Bronchial epithelial cell (primary cell): Measurements from ENCODE around the gene SLC39A5. TPM values are rescaled to one million over a fixed set of nuclear protein-coding genes. Genes with fewer than 3 reads are reported as not detected.

Experiments
- DNase-seq: peaks from one replicate; pipeline ENCODE4 v3.0.0-alpha.2; 2010; ENCODE audit warnings: low read depth
- FAIRE-seq: peaks from 2 replicates; lab custom pipeline; 2011; peaks lifted over from hg19 to GRCh38; lab: Jason Lieb, UNC
- H3K27me3 ChIP-seq: 2 replicates; pipeline ENCODE4 v1.5.1; 2011; ENCODE audit warnings: low read length; ENCODE audit not compliant: control insufficient read depth, insufficient read depth
- H3K36me3 ChIP-seq: 2 replicates; pipeline ENCODE4 v1.5.1; 2011; ENCODE audit warnings: low read length; ENCODE audit not compliant: control insufficient read depth, insufficient read depth
- H3K4me3 ChIP-seq: 2 replicates; pipeline ENCODE4 v1.5.1; 2011; ENCODE audit warnings: mild to moderate bottlenecking, low read depth, low read length, control low read depth
- CTCF ChIP-seq: IDR thresholded peaks from 2 replicates; pipeline ENCODE4 v1.5.1; 2011; ENCODE audit warnings: mild to moderate bottlenecking, moderate library complexity, low read length, control low read depth, inconsistent platforms; ENCODE audit not compliant: insufficient read depth, severe bottlenecking
- total RNA-seq: library from RNA; depleted of rRNA; stranded (reverse); fragments of >200 nt; gene quantifications from 2 replicates; pipeline ENCODE4 v1.2.1, GENCODE V29; 2014

Gene SLC39A5
- total RNA-seq, 1 donor from 2014 or later = 0.26 TPM

- Histone ChIP-seq H3K36me3 (peaks cover 55% of the 10 kb centered on the region), H3K4me3 (no peak overlapping the region), H3K27me3 (no peaks in the 10 kb centered on the region)
- FAIRE-seq (no peak), DNase-seq (no peak)
- no peak for TF ChIP-seq CTCF
These were observed 18.9 kb downstream of the SLC39A5 start for GRCh38 chr12:56248711-56249110.

- no peak for DNase-seq
- TF ChIP-seq CTCF = no peak
- Histone ChIP-seq H3K4me3 (no peak overlapping the region), H3K36me3 (peaks cover 50% of the 10 kb centered on the region), H3K27me3 (no peaks in the 10 kb centered on the region)
- no peak for FAIRE-seq
These were observed 22.8 kb downstream of the SLC39A5 start for GRCh38 chr12:56252649-56253048.

- no peak for DNase-seq
- no peak for FAIRE-seq
These were observed 23.2 kb downstream of the SLC39A5 start for GRCh38 chr12:56253091-56253490.

GRCh38 chr12:56255671-56256070 lies 25.8 kb downstream of the SLC39A5 start:
- no peak for TF ChIP-seq CTCF
- peaks cover 35% of the 10 kb centered on the region for H3K36me3 ChIP-seq
- FAIRE-seq = no peak

More at GRCh38 chr12:56253091-56253490, 23.2 kb downstream of the SLC39A5 start:
- no peak for TF ChIP-seq CTCF
- Histone ChIP-seq H3K4me3 (no peak overlapping the region), H3K27me3 (no peaks in the 10 kb centered on the region), H3K36me3 (peaks cover 45% of the 10 kb centered on the region)

GRCh38 chr12:56256326-56256960 lies 26.6 kb downstream of the SLC39A5 start:
- DNase-seq = no peak
- no peak for FAIRE-seq
- no peak overlapping the region for H3K4me3 ChIP-seq
- H3K36me3 ChIP-seq = peaks cover 35% of the 10 kb centered on the region
- TF ChIP-seq CTCF = no peak
- H3K27me3 ChIP-seq = no peaks in the 10 kb centered on the region

More at GRCh38 chr12:56255671-56256070, 25.8 kb downstream of the SLC39A5 start:
- Histone ChIP-seq H3K27me3 (no peaks in the 10 kb centered on the region), H3K4me3 (no peak overlapping the region)
- no peak for DNase-seq

- no peak for FAIRE-seq
These were observed 27.2 kb downstream of the SLC39A5 start for GRCh38 chr12:56257071-56257470.

More at GRCh38 chr12:56257071-56257470, 27.2 kb downstream of the SLC39A5 start:
- peak overlapping the region; percentile 72 for H3K4me3 ChIP-seq
- no peak for DNase-seq
- no peaks in the 10 kb centered on the region for H3K27me3 ChIP-seq
- H3K36me3 ChIP-seq = peaks cover 31% of the 10 kb centered on the region
- no peak for TF ChIP-seq CTCF
